Measurements from ENCODE around the gene B4GALNT4.

DNA sequence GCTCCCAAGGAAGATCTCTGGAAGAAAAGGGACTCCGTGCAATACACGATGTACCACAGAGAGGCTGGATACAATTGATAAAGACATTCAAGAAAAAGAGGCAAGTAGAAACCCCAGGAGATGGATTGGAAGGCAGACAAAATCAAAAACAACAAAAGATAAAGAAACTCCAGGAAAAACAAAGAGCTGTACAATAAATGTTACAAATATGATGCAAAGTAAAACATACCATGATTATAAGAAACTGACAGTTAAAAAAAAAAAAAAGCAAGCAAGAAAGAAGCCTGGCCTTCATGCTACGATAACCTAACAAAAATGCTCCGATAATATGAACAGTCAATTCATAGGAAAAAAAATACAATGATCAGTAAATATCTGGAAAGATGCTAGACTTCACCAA, 56.0 kb downstream of the B4GALNT4 start:
- TF ChIP-seq NR3C1 (IDR thresholded peaks at IDR 0.05): no peak
- TF ChIP-seq CTCF (IDR thresholded peaks at IDR 0.05): no peak
- TF ChIP-seq CEBPB (IDR thresholded peaks at IDR 0.05): no peak
- no peak for TF ChIP-seq POLR2A (IDR thresholded peaks at IDR 0.05; ENCODE audit: low read length)
- no peak for TF ChIP-seq SREBF2 (IDR thresholded peaks at IDR 0.05)
- TF ChIP-seq EP300 (IDR thresholded peaks at IDR 0.05): no peak
- no peak for TF ChIP-seq MYC (IDR thresholded peaks at IDR 0.05; ENCODE audit: borderline replicate concordance, low read length)
